ENCODE results near the gene AUH. TPM values are rescaled to one million over a fixed set of nuclear protein-coding genes. Genes with fewer than 3 reads are reported as not detected.

Gene AUH
- total and polyA plus RNA-seq, 9 of the 15 experiments (the other 6 are each of a cell fraction or from before 2014, with no cell fraction given) = 3.4 to 29.0 (median 10.1) TPM

DNA sequence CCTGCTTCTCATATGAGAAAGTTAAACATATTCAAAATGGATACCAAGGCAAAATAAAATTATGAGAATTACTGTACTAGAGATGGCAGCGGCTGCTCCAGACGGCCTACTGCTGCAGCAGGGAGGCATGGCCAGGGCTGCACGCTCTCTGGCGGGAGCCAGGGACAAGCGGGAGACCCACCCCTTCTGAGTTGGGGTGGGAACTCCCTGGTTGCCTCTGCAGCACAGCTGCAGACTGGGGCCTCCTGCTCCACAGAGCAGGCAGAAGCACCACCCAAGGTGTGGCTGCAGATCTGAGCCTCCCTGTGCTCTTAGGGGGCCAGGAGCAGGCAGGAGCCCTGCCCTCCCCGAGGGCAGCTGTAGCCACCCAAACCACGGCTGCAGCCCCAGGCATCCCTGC, 2.3 kb upstream of the AUH start:
- intact Hi-C loops (cut with micrococcal nuclease) = no loop called here
- H3K9me3 ChIP-seq (replicated peaks; ENCODE audit: control insufficient read depth, insufficient read depth, low read depth, low read length) = peaks cover 8% of the 10 kb centered on the region
- H3K27me3 ChIP-seq (ENCODE audit: control insufficient read depth in 2 of 2, insufficient read depth in 2 of 2, low read length in 2 of 2) = no peaks in the 10 kb centered on the region
- POLR2A ChIA-PET = no interaction called here
- ATAC-seq = no peak
- no peak overlapping the region for H3K4me2 ChIP-seq (ENCODE audit: insufficient read depth, low read length)
- H3K4me3 ChIP-seq = no peak overlapping the region
- peaks cover 13 to 15% of the 10 kb centered on the region in 2 experiments; a peak in 3 of 5 replicates for H3K4me1 ChIP-seq (replicated peaks in 1 of 2; ENCODE audit: control insufficient read depth in 2 of 2, insufficient read depth in 2 of 2, low read length in 2 of 2)
- no peaks in the 10 kb centered on the region for H3K9me1 ChIP-seq (ENCODE audit: control insufficient read depth, insufficient read depth, low read length)
- H3K27ac ChIP-seq (ENCODE audit: extremely low read depth, low read depth, low read length) = no peak overlapping the region
- WGBS (ENCODE audit: insufficient coverage, low coverage, missing lambda C conversion rate) = 44% methylated on average over 7 of the region's 7 CpGs
- CTCF ChIA-PET (ENCODE audit: low intra/inter-chr PET ratio) = no interaction called here
- no peak for FAIRE-seq
- no peak overlapping the region for H2AFZ ChIP-seq (ENCODE audit: low read depth, low read length)
- DNase-seq (ENCODE audit: extremely low read depth in 1 of 4, low spot score in 3 of 4) = no peak
- no TSS peak for BruUV-seq (replicated peaks)
- TF ChIP-seq TBL1XR1 (IDR thresholded peaks at IDR 0.05; ENCODE audit: low read length in 2 of 2) (no peak), TAL1 (IDR thresholded peaks at IDR 0.05) (no peak), FOXA1 (IDR thresholded peaks at IDR 0.05; ENCODE audit: borderline replicate concordance) (no peak)
- peaks cover 27% of the 10 kb centered on the region for H3K79me2 ChIP-seq (ENCODE audit: control insufficient read depth, insufficient read depth, low read length)
- peaks cover 11% of the 10 kb centered on the region for H3K36me3 ChIP-seq (ENCODE audit: control insufficient read depth, insufficient read depth, low read length)
- no peaks in the 10 kb centered on the region for H4K20me1 ChIP-seq (replicated peaks; ENCODE audit: control insufficient read depth, insufficient read depth, low read length)
- H3K9ac ChIP-seq (ENCODE audit: insufficient read depth in 1 of 2, low read depth in 2 of 2, low read length in 2 of 2) = no peak overlapping the region
- in situ Hi-C loops (cut with MboI) = loop anchor here (5.0 kb wide), 1 partner anchor 58 kb away; the partner anchor contains the start of gene NFIL3

GRCh38 chr9:91362051-91362611, 413 bp upstream of the AUH start:
- peak overlapping the region; percentile 59 for H3K27ac ChIP-seq (ENCODE audit: extremely low read depth, low read depth, low read length)
- CTCF ChIA-PET (ENCODE audit: low intra/inter-chr PET ratio) = no interaction called here
- peak overlapping the region in 1 of 2 experiments; percentile 57; a peak in 3 of 4 replicates for H3K9ac ChIP-seq (ENCODE audit: insufficient read depth in 1 of 2, low read depth in 2 of 2, low read length in 2 of 2)
- H3K27me3 ChIP-seq (ENCODE audit: control insufficient read depth in 2 of 2, insufficient read depth in 2 of 2, low read length in 2 of 2) = no peaks in the 10 kb centered on the region
- ATAC-seq = peak; percentile 3; the same call in 2 of the 3 replicates
- 47% methylated on average over 13 of the region's 15 CpGs for WGBS (ENCODE audit: insufficient coverage, low coverage, missing lambda C conversion rate)
- BruUV-seq (replicated peaks) = no TSS peak
- peaks cover 13 to 15% of the 10 kb centered on the region in 2 experiments; a peak in 3 of 5 replicates for H3K4me1 ChIP-seq (replicated peaks in 1 of 2; ENCODE audit: control insufficient read depth in 2 of 2, insufficient read depth in 2 of 2, low read length in 2 of 2)
- peaks cover 8% of the 10 kb centered on the region for H3K9me3 ChIP-seq (replicated peaks; ENCODE audit: control insufficient read depth, insufficient read depth, low read depth, low read length)
- peak overlapping the region; percentile 100 for H2AFZ ChIP-seq (ENCODE audit: low read depth, low read length)
- no peak for DNase-seq (ENCODE audit: extremely low read depth in 1 of 4, low spot score in 3 of 4)
- in situ Hi-C loops (cut with MboI) (loop anchor here (5.0 kb wide), 1 partner anchor 60 kb away; the partner anchor contains the start of gene NFIL3), intact Hi-C loops (cut with micrococcal nuclease) (no loop called here)
- no peaks in the 10 kb centered on the region for H4K20me1 ChIP-seq (replicated peaks; ENCODE audit: control insufficient read depth, insufficient read depth, low read length)
- H3K79me2 ChIP-seq (ENCODE audit: control insufficient read depth, insufficient read depth, low read length) = peaks cover 46% of the 10 kb centered on the region
- no peak for FAIRE-seq
- H3K4me3 ChIP-seq = peak overlapping the region; percentile 96
- peaks cover 23% of the 10 kb centered on the region for H3K36me3 ChIP-seq (ENCODE audit: control insufficient read depth, insufficient read depth, low read length)
- peak overlapping the region; percentile 97 for H3K4me2 ChIP-seq (ENCODE audit: insufficient read depth, low read length)
- no peaks in the 10 kb centered on the region for H3K9me1 ChIP-seq (ENCODE audit: control insufficient read depth, insufficient read depth, low read length)
- POLR2A ChIA-PET = interaction anchor here (1.3 to 1.7 kb wide), 2 partner anchors 11 to 61 kb away, joined by 3 to 6 read pairs; no protein-coding TSS in a partner anchor
- TF ChIP-seq ZNF592 (IDR thresholded peaks at IDR 0.05) (0 out of 2 replicates have a peak, but pooled peaks have one; percentile 38), ZBTB26 (CRISPR knock-in tag; IDR thresholded peaks at IDR 0.05) (no peak), SAFB2 (IDR thresholded peaks at IDR 0.05; ENCODE audit: borderline replicate concordance, low read depth, low read length, severe bottlenecking) (no peak), COPS2 (conservative IDR thresholded peaks at IDR 0.05) (no peak), KHSRP (IDR thresholded peaks at IDR 0.05) (no peak)

All from K562 (cell line).